ENCODE measurements around the gene RASL10A.

RASL10A gene

DNA sequence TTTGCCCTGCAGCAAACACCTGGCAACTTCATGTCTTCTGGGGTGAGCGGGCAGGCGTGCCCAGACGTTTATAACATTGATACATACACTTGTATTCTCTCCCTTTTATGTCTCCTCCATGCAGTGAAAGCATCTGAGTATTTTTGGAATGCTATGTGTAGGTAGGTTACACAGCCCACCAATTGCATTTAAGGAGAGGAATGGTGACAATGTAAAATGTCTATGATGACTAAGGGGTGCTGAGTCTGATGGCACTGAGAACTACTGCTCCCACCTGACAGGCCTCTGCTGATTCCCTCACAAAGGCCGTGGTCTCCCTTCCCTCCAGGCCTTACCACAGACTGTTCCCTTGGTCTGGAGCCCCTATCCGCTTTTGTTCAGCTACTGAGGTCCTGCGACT lies 22.9 kb upstream of the RASL10A start:
- DNase-seq, result no peak

DNA sequence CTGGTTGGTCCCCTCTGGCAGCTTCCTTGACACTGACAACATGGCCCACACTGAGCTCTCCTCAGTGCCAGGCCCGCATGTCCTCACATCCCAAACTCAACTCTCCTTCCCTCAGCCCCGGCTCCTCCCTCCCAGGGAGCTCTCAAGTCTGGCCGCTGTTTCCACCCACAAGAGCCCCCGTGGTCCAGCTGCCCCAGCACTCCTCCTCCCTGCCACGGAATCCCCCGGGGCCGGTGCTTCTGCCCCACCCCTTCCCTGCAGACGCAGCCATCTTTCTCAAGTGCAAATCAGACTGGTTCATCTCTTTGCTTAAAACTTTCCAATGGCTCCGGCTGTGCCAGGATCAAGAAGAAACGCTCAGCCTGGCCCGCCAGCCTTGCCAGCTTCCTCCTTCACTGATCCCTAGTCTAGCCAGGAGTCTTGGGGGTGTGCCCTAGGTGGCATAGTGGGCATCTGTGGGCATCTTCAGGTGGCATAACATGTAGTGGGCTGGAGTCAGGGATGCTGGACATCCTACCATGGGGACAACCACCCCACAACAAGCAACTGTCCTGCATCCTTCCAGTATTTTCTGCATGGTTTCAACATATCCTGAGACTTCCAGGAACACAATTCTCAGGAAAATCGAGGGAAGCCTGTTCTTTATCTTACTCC lies 22.3 kb upstream of the RASL10A start:
- no peak for DNase-seq

DNA sequence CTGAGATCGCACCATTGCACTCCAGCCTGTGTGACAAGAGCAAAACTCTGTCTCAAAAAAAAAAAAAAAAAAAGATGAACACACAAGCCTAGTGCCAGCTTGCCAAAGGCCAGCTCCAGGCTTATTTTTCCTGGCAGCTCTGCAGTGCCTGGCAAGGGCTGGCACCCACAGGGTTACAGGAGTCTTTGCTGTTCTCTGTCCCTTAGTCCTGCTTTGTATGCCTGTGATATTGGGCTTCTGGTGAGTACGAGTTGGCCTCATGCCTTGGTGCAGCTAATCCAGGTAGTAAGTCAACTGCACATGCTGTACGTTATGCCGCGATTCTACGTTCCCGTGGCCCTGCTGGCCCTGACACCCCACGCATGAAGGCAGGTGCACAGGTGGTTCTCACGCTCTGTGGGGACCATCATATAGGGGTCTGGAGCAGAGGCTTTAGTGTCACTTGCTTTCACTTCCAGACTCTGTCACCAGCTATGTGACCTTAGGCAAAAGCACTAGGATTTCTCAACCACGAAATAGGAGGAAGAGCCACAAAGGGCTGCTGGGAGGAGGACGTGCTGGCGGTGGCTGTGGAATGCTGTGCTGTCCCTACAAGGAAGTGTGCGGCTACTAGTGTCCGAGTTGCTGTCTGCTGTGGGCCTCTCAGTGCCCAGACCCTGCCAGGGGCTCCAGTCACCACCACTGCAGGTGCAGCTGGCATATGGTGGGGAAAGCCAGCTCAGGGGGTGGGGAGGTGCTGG lies 21.4 kb upstream of the RASL10A start:
- no peak for DNase-seq

DNA sequence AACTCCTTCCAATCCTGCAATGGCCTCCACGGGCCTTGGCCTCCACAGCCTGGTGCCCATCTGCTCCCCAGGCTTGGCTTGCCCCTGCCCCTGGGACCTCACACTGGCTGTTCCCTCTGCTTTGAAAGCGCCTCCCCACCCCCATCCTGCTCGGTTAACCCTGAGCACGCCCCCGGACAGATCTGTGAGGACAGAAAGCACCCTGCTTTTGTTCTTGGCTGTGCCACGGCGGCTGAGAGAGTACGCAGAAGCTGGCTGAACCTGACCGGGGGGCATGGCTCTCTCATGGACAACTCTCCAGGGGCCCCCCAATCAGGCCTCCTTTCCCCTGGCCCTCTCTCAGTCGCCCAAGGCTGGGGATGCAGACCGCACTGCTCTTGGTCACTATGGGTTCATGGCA lies 20.2 kb upstream of the RASL10A start:
- no peak for DNase-seq

DNA sequence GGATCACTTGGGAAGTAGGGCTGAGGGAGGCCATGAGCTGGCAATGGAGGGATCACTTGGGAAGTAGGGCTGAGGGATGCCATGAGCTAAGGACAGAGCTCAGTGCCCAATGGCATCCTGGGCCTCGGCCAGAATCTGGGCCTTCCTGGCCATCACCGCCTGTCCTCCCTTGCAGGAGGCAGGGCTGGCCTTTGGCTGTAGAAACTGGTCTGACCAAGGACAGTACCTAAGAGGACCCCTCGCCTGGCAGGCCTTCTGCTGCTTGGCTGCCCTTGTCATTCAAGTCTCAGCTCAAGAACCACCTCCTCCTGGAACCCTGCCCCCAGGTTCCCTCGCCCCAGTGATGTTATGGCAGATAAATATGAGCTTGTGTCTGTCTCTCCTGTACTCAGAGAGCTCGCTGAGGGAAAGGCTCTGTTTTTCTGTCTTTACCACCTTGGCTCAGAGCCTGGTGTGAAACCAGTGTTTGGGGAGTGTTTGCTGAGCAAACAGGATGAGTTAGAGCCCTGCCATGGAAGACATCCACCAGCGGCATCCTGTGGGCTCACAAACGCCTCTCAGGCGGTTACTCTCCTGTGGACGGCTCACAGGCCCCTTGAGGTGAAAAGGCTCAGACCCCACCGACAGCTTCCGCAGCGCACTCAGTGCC lies 19.3 kb upstream of the RASL10A start:
- DNase-seq, result no peak

DNA sequence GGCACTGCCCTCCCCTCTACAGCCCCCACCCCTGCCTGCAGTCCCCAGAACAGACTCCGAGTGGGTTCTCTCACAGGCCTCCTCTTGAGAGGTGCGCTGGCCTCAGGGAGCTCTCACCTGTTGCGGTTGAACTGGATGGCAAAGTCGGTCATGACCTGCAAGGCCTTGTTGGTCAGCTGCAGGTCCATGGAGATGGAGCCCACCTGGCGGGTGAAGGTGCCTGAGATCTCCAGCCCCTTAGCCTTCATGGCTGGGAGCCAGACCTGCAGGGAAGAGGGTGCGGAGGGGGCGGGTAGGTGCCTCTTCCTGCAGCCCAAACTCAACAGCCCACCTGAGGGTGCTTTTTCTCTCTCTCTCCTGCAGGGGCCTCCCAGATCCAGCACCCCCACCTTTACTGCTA lies 18.7 kb upstream of the RASL10A start:
- no peak for DNase-seq

DNA sequence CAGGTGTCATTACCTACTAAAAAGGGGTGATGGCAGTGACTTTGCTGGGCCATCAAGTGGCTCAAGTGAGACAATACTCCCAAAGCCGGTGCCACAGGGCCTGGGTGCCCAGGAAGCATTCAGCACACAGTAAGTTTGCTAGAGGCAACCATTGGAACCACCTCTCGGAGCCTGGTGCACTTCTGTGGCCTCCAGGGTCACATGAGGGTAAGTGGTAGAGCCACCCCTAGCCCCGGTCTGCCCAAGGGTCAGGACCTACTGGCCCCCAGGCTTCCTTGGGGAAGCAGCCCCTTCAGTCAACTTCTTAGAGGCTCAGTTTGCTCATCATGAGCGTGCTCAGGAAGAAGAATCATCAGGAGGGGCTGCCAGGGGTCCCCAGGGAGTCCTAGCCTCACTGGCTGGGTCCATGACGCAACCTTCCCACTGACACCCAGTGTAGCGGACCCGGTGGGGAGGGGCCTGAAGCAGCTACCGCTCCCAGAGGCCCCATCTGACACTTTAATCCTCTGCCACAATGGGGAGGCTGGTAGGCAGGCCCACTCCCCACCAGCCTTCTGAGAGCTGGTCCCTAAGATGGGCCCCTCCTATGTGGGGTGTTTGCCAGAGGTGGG lies 17.5 kb upstream of the RASL10A start:
- no peak for DNase-seq

DNA sequence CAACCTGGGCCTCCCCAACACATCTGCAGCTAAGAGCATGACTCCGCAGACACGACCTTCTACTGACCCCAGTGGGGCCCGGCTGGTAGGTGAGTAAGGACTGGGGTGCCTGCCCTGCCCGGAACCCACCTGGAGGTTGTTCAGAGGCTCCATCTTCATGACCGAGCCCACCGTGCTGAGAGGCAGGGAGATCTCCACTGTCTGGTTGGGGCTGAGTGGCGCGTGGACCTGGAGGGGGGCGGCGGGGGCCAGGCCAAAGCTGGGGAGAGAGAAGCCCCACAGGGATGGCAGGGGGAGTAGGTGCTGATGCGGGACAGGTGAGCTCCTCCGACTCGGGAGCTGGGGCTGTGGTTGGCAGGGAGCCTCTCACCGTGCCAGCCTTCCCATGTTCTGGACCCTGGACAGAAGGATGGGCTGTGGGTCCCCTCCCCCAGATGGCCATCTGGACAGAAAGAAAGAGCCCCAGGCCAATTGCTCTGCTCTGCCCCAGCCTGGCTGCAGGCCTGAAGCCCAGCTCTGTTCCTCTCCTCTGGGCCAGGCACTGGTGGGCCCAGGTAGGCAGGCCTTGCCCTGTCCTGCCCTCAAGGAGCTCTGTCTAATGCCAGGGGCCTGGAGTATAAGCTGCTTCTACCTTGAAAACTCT lies 16.3 kb upstream of the RASL10A start:
- DNase-seq, result no peak

DNA sequence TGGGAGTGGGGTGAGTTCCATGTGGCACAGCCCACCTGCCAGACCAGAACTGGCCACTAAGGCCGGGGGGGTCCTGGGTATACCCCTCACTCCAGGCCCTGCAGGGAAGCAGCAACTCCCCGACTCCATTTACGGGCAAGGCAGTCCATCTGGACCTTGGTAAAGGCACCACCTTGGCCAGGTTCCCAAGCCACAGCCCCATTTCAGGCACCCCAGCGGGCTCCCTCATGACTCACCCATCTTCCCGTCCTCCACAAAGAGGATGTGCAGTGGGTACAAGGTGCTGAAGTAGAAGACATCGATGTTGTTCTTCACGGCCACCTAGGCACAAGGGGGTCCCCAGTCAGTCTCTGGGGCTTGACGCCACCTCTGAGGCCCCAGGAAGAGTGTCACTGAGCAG lies 15.7 kb upstream of the RASL10A start:
- DNase-seq, result no peak

DNA sequence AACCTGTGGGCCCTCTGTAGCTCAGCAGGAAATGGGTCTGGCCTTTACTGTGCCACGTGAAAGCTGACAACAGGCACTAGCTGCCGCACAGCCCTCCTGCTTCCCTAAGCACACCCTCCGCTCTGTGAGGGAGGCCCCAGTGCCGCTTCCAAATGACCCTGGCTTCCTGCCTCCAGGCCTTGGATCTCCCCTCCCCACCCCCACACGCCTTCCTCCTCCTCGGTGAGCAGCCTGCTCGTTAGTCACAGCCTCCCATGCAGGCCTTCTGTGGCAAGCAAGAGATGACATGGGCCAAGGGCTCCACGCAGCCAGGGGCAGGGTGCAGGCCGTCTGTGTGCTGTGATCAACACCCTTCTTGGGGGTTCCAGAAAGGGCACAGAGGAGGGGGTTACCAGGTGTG lies 15.3 kb upstream of the RASL10A start:
- DNase-seq, result no peak

DNA sequence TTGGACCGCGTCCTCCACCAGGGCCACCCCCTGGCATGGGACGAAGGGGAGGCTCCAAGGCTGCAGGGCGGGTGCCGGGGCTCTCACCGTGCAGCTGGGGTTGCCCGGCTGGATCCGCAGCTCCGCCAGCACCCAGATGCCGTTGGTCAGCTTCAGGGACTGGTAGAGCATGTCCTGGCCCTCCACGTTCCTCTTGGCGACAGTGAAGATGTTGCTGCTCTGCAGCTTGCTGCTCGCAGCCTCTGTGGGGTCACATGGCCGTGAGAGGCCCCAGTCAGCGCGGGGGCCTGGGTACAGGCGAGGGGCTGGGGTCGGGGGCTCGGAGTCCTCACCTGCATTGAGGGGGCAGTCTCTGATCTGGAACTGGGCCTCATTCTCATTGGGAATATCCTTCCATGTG lies 14.8 kb upstream of the RASL10A start:
- DNase-seq, result no peak

DNA sequence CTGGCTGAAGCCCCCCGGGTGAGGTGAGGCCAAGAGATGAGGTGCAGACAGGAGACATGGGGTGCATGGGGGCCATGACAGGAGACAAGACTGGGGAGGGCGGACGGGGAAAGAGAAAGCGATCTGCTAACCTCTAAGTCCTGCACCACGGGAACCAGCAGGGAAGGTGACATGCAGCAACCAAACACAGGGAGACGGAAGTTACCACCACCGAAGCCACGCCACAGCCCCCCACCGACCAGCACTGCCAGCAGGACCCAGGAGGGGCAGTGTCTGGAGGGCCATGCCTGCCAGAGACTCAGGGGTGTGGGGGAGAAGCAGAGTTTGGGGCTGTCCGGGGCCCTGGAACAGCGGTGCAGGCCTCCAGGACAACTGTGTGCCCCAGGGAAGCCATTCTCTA lies 14.1 kb upstream of the RASL10A start:
- DNase-seq, result no peak

DNA sequence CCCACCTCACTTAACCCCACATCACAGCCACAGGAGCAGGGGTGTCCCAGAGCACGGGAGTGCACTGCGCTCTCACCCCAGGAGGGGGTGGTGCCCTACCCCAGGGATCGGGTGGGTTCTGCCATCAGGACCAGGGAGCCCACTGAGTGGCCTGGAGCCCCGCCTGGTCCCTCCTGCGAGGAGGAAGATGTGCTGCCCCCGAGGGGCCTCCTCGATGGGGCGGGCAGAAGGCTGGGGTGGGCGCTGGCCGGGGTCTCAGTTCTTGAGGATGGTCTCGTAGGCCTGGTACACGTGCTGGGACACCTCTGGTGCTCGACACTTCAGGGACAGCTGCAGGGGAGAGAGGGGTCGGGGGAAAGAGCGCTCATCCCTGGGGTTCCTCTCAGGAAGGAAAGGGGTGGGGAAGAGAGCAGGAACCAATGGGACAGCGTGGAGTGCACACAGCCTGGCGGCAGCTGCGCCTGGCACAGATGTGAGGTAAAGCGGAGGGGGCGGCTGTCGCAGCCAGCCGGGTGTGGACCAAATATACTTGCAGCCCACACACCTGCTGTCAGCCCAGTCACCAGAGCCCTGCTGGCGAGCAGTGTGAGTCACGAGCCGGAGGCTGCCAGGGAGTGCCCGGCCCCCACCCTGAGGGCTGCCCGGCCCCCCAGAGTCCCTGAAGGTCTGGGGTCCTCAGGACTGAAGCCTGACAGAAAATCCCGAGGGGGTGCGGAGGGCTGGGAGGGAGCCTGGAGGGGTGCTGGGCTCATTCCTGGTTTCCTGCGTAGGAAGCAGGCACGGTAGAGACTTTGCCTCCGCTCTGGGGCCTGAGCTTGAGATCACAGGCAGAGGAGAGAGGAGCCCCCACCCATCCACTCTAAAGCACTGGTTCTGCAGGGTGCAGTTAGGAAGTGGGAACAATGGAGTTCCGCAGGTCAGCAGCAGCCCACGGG lies 13.3 kb upstream of the RASL10A start:
- no peak for DNase-seq

DNA sequence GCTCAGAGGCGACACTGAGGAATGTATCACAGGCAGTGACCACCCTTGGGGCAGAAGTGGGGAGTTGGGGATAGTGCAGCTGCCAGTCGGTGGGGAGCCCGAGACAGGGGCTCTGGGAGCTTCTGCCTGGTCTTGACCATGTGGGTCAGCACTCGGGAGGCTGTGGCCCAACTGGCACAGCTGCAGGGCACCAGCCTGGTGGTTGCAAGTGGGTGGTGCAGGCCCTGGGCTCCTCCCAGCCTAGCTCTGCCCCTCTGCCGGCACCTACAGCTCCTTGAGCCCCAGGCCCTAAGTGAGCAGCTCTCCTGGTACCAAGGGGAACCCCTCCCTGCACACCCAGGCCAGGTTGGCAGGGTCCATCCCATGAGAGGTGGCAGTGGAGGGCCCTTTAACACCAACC lies 12.6 kb upstream of the RASL10A start:
- DNase-seq, result no peak

DNA sequence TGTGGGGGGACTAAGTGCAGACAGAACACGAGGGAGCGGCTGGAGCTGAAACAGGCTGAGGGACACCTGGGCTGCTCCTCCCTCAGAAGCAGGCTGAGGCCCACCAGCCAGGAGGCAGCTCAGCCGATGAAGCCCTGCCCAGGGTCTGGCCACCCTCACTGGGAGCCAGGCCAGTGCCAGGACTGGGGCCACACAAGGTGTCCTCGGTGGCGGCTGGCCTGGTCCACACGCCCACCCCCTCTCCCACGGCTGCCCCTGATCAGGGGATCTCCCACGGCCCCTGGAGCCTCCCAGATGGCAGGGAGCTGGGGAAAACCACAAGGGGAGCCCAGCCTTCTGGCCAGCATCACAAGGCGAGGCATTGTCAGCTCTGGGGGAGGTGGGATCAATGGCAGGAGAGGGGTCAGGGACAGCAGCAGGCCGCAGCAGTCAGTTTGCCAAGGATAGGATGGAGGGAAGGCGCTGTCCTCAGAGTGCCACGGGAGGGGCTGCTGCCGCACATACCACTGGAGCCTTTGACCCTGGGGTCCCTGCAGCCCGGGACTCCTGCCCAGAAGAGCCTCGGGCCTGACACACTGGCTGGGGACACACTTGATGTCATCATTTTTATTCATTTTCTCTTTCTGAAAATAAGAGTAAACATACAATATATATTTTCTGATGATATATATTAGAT lies 11.7 kb upstream of the RASL10A start:
- DNase-seq, result no peak

DNA sequence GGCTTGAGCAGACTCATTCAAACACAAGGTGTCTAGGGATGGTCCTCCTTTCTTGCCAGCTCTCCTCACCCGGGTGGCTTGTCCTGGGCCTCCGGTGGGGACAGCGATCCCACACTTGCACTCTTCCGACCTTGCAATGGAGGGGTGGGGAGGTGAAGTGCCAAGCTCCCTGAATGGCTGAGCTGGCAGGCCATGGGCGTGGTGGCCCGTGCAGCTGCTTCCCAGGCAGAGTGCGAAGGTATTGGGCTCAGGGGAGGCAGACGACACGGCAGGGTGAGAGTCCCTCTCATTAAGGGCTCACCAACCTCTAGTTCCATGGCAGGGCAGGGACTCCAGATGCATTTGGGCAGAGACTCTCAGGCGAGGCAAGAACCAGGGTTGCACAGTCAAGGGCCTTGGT lies 11.0 kb upstream of the RASL10A start:
- DNase-seq, result no peak

DNA sequence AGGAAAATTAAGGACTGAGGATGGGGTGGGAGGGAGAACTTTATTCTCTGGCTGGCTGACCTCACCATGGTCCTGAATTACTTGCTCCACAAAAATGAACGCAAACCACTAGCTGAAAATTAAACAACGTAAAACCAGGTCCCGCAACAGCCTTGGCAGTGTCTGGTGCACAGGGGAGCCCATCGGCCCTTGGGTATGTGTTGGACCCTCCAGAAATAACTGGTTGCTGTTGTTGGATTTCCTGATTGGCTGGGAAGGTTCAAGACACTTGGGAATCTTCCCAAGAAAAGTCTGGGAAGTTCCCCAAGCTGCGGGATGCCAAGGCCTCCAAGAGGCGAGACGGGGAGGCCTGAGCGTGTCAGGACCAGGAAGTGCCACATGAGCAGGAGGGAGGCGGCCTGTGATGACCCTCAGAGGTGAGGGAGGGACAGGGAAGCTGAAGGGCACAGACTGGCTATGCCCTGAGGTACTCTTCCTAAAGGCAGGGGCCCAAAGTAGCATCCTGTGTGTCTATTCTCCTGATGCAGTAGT lies 10.4 kb upstream of the RASL10A start:
- DNase-seq, result no peak

DNA sequence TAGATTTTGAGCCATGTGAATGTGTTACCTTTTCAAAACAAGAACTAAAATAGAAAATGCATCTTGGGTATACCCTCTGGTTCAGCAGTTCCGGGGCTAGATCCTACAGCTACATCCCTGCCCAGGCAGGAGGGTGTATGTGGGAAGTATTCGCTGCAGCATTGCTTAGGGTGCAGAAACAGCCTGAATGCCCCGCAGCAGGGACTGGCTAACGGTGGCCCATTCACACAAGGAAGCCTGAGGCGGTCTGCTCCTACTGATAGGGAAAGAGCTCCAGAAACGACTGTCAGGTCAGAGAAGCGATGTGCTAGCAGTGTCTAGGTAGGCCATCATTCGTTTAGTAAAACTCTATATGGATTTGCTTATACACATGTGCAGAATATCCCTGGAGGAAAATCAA lies 9.9 kb upstream of the RASL10A start:
- DNase-seq, result no peak

DNA sequence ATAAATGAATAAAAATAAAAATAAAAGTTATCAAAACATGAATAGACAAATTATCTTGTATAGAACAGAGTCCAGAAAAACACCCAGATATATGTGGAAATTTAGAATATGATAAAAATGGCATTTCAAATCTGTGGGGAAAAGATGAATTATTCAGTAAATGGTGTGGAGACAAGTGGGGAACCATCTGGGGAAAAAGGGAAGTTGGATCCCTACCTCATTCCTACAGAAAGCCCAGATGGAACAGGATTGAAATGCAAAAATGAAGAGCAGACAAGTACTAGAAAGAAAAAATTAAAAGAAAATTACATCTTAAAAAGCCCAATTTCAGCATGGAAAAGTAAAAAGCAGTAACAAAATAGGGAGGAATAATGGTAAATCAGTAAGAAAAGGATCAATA lies 8.1 kb upstream of the RASL10A start:
- DNase-seq, result no peak

DNA sequence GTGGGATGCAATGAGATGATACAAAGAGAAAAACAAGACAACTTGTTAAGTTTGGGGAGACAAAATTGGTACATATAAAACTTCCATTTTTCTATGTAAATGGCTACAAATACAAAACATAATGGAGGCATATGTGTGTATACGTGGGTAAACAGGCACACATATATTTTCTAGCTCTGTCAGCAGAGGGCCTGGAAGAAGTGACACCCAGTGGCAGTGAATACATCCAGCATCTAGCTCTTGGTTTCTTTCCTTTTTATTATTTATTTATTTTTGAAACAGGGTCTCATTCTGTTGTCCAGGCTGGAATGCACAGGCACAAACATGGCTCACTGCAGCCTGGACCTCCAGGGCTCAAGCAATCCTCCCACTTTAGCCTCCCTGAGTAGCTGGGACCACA lies 5.0 kb upstream of the RASL10A start:
- DNase-seq, result no peak

DNA sequence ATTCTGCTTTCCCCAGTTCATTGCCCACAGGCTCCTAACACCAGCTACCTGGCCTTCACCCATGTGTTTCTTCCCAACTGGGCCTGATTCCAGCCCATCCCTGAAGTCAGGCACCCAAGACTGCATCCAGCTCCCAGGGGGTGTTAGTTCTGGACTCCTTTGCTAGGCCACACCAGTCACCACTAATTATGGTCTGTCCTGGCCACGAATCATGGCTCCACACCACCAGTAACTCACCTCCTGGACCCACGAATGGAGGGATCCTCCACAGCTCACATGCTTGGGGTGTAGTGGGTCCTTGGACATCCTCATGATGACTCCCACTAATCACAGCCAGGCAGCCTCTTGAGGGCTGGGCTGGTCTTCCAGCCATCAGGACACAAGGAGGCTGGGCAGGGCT lies 3.6 kb upstream of the RASL10A start:
- no peak for DNase-seq

Measured in effector CD8-positive, alpha-beta T cell (primary cell).